ENCODE results near the gene C14orf180. TPM values are rescaled to one million over a fixed set of nuclear protein-coding genes. Genes with fewer than 3 reads are reported as not detected.

The C14orf180 gene
- total and polyA plus RNA-seq, 10 of the 15 experiments (the other 5 are each of a cell fraction or from before 2014, with no cell fraction given), result not detected

DNA sequence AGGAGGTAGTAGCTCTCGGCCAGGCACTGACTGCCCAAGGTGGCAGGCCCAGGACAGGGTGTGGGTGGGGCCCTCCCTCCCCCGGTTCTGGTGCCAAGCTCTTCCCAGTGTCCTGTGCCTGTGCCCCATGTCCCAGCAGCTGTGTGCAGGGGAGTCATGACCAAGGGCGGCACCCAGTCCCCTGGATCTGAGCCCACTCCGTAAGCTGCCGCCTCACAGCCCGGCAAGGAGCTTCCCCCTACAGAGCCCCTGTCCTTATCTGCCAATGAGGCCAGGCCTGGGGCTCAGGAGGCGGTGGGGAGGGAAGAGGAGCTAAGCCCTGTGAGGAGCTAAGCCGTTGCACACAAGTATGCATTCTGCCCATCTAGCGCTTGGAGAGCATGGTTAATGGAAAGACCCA, 5.6 kb upstream of the C14orf180 start:
- H2AFZ ChIP-seq (ENCODE audit: control insufficient read depth, low read depth, low read length), result no peak overlapping the region
- no peaks in the 10 kb centered on the region for H3K79me2 ChIP-seq (ENCODE audit: control insufficient read depth, insufficient read depth, low read length)
- no peak overlapping the region for H3K4me2 ChIP-seq (ENCODE audit: control insufficient read depth, insufficient read depth)
- H3K36me3 ChIP-seq (ENCODE audit: control insufficient read depth in 2 of 2, insufficient read depth in 2 of 2, low read length in 1 of 2), result no peaks in the 10 kb centered on the region
- RAD21 ChIA-PET (ENCODE audit: unreplicated experiment), result no interaction called here
- intact Hi-C loops (cut with micrococcal nuclease; ENCODE audit: unreplicated experiment) (no loop called here), in situ Hi-C loops (cut with MboI) (no loop called here)
- no peak overlapping the region for H3K27ac ChIP-seq (ENCODE audit: control insufficient read depth, insufficient read depth)
- no peaks in the 10 kb centered on the region for H4K20me1 ChIP-seq (ENCODE audit: control insufficient read depth, insufficient read depth)
- CTCF ChIA-PET, result interaction anchor here (0.9 kb wide), 1 partner anchor 496 kb away, joined by 3 read pairs; no protein-coding TSS in a partner anchor
- POLR2A ChIA-PET, result no interaction called here
- DNase-seq (ENCODE audit: low read depth, low spot score), result no peak
- no peaks in the 10 kb centered on the region for H3K4me1 ChIP-seq (ENCODE audit: control insufficient read depth, insufficient read depth, low read length)
- no peak overlapping the region for H3K4me3 ChIP-seq
- H3K9ac ChIP-seq (ENCODE audit: control insufficient read depth, insufficient read depth, low read length), result no peak overlapping the region
- H3K9me3 ChIP-seq (replicated peaks; ENCODE audit: control insufficient read depth, insufficient read depth, low read length), result no peaks in the 10 kb centered on the region
- no TSS peak for BruUV-seq (replicated peaks)
- ATAC-seq, result no peak
- 19% methylated on average over 9 of the region's 9 CpGs for WGBS (ENCODE audit: insufficient coverage, insufficient replicate concordance, low lambda C conversion rate, missing lambda C conversion rate)
- H3K27me3 ChIP-seq (replicated peaks in 1 of 2; ENCODE audit: control insufficient read depth in 2 of 2, insufficient read depth in 2 of 2, low read length in 1 of 2), result no peaks in the 10 kb centered on the region; a peak in 1 of 4 replicates
- SMC1A ChIA-PET (ENCODE audit: uncharacterized antibody, unreplicated experiment), result interaction anchor here (0.6 kb wide), 1 partner anchor 757 kb away, joined by 3 read pairs; no protein-coding TSS in a partner anchor
- FAIRE-seq, result no peak
- TF ChIP-seq ZNF384 (IDR thresholded peaks at IDR 0.05; ENCODE audit: borderline replicate concordance, low read depth, low read length), result no peak
- TF ChIP-seq NRF1 (conservative IDR thresholded peaks at IDR 0.05; ENCODE audit: low read depth, low read length), result no peak
- no peak for TF ChIP-seq SPI1 (IDR thresholded peaks at IDR 0.05; ENCODE audit: borderline replicate concordance, insufficient read depth, low read depth, low read length)
- TF ChIP-seq TCF7 (IDR thresholded peaks at IDR 0.05; ENCODE audit: borderline replicate concordance), result no peak
- TF ChIP-seq, protein P1, sequence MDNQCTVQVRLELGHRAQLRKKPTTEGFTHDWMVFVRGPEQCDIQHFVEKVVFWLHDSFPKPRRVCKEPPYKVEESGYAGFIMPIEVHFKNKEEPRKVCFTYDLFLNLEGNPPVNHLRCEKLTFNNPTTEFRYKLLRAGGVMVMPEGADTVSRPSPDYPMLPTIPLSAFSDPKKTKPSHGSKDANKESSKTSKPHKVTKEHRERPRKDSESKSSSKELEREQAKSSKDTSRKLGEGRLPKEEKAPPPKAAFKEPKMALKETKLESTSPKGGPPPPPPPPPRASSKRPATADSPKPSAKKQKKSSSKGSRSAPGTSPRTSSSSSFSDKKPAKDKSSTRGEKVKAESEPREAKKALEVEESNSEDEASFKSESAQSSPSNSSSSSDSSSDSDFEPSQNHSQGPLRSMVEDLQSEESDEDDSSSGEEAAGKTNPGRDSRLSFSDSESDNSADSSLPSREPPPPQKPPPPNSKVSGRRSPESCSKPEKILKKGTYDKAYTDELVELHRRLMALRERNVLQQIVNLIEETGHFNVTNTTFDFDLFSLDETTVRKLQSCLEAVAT (IDR thresholded peaks at IDR 0.05), result no peak
- TF ChIP-seq, protein P2, sequence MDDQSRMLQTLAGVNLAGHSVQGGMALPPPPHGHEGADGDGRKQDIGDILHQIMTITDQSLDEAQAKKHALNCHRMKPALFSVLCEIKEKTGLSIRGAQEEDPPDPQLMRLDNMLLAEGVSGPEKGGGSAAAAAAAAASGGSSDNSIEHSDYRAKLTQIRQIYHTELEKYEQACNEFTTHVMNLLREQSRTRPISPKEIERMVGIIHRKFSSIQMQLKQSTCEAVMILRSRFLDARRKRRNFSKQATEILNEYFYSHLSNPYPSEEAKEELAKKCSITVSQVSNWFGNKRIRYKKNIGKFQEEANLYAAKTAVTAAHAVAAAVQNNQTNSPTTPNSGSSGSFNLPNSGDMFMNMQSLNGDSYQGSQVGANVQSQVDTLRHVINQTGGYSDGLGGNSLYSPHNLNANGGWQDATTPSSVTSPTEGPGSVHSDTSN (IDR thresholded peaks at IDR 0.05; ENCODE audit: insufficient replicate concordance, low read depth, low read length), result no peak
- TF ChIP-seq ZBTB40 (IDR thresholded peaks at IDR 0.05; ENCODE audit: borderline replicate concordance), result no peak
- no peak for TF ChIP-seq SREBF2 (IDR thresholded peaks at IDR 0.05; ENCODE audit: low read length)
- TF ChIP-seq CBX5 (IDR thresholded peaks at IDR 0.05; ENCODE audit: low read depth), result no peak
- TF ChIP-seq, protein P3, sequence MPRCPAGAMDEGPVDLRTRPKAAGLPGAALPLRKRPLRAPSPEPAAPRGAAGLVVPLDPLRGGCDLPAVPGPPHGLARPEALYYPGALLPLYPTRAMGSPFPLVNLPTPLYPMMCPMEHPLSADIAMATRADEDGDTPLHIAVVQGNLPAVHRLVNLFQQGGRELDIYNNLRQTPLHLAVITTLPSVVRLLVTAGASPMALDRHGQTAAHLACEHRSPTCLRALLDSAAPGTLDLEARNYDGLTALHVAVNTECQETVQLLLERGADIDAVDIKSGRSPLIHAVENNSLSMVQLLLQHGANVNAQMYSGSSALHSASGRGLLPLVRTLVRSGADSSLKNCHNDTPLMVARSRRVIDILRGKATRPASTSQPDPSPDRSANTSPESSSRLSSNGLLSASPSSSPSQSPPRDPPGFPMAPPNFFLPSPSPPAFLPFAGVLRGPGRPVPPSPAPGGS (IDR thresholded peaks at IDR 0.05; ENCODE audit: borderline replicate concordance, insufficient read depth, low read depth, low read length, poor library complexity, severe bottlenecking), result no peak
- TF ChIP-seq KDM1A (IDR thresholded peaks at IDR 0.05; ENCODE audit: borderline replicate concordance), result no peak
- no peak for TF ChIP-seq E4F1 (IDR thresholded peaks at IDR 0.05; ENCODE audit: borderline replicate concordance, partially characterized antibody)

All from GM12878 (cell line).